Fibroblast of upper back skin (primary cell): ENCODE data around the gene JAM2.
A peak's percentile ranks its signal among the peaks of the same experiment; 100 is the strongest.
"Not testable (repeated sequence)": the region's sequence is repeated elsewhere in the genome, so short reads cannot be mapped to it uniquely, and the experiment has no call there.

Experiments
- DNase-seq: peaks from one replicate; pipeline ENCODE4 v3.0.0-alpha.2; 2013

The JAM2 gene, protein sequence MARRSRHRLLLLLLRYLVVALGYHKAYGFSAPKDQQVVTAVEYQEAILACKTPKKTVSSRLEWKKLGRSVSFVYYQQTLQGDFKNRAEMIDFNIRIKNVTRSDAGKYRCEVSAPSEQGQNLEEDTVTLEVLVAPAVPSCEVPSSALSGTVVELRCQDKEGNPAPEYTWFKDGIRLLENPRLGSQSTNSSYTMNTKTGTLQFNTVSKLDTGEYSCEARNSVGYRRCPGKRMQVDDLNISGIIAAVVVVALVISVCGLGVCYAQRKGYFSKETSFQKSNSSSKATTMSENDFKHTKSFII

DNA sequence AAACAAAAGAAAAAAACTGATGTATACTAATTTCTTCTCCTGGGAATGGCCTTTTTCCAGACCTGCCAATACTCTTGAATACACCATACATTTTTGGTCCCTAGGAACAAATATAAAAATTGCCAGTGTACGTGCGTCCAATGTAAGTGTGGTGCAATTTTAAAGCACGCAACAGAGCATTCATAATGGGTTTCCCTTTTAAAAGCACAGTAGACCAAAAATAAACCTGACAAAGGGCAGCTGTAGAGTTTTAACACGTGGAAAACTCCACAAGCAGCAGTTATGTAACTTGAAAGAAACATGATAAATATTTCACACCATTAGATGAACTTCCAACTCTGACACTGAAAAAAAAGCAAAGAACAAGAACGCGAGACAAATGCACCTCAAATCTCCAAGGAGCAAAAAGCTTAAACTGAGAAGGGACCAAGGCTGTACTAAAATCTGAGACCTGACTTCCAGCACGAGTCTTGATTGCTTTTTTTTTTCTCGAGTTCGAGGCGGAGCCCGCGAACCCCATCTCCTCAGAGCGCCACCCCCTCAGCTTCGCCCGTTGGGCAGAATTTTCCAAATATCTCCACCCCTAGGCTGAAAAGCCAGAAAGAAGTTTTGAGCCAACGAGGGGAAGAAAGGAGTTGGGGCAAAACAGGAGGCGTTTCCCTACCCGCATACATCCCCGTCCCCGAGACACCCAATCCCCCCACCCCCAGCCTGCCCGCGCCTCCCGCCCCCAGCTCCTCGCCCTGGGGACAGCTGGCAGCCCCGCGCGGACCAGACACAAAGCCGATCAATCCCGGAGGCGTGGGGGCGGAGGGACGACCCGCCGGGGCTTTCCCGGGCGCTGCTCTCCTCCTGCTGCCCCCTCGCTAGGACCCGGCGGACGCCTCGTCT is at the start of gene JAM2:
TSS of gene JAM2 (plus strand) at position 599 of the 891 bp plus-strand sequence. CDS start 564 bp downstream, outside the sequence.
- DNase-seq = peak; percentile 51

DNA sequence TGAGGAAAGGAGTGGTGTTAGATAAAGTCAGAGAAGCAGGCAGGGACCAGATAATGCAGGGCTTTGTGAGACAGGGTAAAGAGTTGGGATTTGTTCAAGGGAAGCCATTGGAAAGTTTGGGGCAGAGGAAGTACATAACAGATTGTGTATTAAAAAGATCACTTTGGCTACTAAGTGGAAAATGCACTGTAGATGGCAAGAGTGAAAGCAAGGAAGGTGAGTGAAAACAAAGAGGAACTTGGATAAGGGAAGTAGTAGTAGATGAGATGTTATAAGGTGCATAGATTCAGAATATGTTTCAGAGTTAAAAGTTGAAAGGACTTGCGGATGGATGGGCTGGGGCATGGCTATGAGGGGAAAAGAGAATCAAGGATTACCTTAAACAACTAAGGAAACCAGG is 49.2 kb upstream of the JAM2 start:
- DNase-seq = no peak

DNA sequence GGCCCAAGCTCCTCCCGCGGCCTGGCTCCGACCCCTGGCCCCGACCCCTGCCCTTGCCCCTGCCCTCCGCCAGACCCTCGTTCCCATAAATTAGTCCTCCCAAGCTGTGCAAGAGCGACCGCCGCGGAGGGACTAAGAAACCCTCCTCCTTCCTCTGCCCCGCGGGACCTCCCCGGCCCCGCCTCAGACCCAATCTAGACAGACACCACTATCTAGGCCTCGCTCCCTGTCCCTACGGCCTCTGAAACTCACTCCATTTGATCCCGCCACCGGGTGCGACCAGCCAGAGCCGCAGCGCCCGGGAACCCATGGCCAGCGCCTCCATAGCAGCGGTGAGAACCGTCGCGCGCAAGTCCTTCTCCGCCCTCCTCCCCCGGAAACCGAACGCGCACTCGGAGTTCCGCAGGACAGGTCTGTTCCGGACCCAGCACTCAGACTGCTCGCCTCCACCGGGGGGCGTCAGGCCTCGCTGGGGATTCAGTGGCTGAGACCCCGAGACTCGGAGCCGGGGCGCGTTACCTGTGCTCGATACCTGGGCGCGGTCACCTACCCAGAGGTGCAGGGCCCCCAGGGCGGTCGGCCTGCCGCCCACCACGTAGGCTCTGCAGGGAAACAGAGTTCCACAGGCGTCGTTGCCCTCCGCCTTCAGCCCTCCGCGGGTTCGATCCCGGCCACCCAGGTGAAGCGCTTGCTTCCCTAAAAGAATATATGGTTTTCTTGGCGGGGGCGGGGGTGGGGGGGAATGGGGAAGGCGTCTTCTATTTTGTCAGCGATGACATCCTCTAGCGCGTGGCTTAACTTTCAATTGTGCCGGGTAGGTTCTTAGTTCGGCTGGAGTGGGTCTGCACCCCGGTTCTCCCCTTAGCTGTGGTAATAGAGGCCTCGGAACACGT is 31.7 kb upstream of the JAM2 start, which contains the start of gene MRPL39:
TSS of gene MRPL39 (minus strand) at position 331 of the 893 bp plus-strand sequence. CDS start at position 325, 6 bp downstream.
- DNase-seq = peak; percentile 90

DNA sequence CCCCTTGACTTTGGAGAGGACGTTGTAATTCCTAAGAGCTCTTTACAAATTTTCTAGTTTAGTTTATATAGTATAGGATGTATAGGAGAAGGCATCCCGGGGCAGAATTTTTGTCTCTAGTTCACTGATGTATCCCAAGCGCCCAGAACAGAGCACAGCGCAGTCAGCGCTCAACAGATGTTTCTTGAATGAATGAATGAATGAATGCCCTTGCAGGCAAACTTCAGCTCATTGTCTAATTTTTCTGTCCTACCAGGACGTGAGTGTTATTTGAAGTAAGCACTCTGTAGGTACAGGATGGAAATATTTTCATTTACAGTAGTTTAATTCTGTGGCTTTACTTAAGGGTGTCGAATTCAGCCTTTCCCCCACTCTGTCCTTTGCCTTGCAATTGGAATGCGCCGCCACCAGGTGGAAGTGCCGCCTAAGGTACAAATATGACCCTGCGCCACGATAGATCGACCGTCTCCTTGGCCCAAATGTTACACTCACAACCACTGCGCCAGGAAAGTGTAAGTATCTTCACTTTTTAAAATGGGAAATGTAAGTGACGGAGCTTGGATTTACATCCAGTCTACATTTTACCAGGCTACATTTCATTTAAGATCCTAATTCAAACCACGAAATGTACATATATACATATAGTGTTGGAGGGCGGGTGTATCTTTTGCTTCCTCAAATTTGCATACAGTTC is 30.9 kb upstream of the JAM2 start:
- peak; percentile 81 for DNase-seq

DNA sequence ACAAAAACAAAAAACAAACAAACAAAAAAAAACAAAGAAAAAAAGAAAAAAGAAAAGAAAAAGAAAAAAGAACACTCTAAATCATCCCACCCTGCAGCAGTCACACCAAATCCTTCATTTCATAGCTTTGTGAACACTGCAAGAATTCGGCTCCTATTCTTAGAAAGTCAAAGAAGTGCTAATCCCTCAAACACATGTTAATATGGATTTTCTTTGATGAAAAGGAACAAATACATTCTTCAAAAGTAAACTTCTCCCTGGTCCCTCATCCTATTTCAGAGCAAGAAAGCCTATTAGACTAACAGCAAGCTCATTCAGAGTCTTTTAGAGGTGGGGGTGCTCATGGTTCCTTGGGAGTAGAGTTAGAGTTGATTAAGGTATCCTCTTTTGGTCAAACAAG is 24.6 kb upstream of the JAM2 start:
- DNase-seq = no peak

DNA sequence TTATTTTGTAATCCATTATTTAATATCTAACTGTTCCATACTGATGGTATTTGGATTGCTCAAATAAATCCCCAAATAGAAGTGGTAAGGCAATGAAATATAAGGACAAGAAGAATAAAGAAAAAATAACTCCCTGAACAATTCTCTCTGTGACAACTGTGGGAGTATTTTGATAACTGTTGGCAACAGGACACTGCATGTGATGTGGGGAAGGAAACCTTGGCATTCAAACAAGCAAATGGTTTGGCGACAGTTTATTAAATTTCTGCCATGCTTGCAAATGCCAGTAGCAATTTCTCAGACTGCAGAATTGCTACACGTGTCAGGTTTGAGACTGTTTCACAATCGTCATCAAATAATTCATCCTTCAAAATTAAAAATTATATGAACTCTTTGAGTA is 23.2 kb upstream of the JAM2 start:
- no peak for DNase-seq

DNA sequence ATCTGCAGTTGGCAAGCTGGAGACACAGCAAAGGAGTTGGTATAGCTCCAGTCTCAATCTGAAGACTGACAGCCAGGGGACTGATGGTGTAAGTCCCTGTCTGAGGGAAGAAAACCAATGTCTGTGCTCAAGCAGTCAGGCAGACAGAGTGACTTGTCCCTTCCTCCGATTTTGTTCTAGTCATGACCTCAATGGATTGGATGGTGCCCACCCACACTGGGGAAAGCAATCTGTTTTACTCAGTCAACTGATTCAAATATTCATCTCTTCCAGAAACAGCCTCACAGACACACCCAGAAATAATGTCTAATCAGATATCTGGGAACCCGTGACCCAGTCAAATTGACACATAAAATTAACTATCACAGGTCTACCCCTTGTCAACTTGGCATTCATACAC is 19.9 kb upstream of the JAM2 start:
- no peak for DNase-seq

DNA sequence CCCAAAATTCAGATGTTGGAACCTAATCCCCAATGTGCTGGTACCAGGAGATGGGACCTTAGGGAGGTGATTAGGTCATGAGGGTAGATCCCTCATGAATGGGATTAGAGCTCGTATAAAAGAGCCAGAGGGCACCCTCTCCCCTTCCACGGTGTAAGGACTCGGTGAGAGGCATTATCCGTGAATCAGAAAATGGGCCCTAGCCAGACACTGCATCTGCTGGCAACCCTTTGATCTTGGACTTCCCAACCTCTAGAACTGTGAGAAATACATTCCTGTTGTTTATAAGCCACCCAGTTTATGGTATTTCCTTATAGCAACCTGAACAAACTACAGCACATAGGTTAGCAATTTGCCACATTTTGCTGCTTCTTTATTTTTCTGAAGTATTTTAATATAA is 14.5 kb upstream of the JAM2 start:
- no peak for DNase-seq

DNA sequence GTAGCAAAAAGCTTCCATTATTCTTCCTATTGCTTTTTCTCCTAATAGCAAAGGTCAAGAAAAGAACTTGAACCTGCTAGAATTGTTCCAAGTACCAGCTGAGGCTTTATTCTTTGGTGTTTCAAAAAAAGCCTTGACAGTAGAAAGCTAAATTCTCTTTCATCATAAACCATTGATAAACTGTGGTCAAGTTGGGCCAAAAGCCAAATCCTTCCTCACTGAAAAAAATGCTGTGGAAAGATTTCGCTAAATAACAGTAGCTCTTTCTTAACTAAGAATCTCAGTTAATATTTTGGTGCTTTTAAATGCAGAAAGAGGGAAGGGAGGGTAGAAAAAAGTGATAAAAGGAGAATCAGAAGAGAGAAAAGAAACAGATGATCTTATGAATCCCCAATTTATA is 14.0 kb upstream of the JAM2 start:
- peak; percentile 7 for DNase-seq

DNA sequence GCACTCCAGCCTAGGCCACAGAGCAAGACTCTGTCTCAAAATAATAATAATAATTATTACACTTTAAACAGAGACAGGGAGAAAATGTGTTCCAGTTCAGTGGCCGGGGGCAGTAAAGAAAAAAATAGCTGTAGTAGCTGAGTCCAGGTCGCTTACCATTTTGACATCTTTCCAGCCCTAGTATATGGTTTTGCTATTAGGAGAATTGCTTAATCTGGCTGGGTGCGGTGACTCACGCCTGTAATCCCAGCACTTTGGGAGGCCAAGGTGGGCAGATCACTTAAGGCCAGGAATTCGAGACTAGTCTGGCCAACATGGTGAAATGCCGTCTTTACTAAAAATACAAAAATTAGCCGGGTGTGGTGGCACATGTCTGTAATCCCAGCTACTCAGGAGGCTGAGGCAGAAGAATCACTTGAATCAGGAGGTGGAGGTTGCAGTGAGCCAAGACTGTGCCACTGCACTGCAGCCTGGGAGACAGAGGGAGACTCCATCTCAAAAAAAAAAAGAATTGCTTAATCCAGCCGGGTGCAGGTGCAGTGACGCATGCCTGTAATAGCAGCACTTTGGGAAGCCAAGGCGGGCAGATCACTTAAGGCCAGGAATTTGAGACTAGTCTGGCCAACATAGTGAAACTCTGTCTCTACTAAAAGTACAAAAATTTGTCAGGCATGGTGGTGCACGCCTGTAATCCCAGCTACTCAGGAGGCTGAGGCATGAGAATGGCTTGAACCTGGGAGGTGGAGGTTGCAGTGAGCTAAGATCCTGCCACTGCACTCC is 13.1 kb upstream of the JAM2 start:
- not testable (repeated sequence) for DNase-seq

DNA sequence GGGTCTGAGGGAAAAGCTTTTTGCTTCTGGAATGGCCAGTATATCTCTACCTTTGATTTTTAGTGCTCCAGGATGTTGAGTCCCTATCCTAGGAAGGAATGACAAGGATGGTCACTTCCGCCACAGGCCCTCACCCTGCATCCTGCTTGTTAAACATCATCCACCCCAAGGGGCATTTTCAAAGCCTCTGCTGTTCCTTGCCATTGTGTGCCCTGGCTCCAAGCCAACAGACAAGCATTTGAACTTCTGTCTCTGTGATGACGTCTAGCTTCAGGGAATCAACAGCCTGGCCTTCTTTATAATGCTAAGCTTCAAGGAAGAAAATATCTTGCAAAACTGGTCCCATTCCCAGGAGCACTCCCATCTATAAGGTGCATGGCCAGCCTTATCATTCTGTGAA is 12.3 kb upstream of the JAM2 start:
- DNase-seq = no peak

DNA sequence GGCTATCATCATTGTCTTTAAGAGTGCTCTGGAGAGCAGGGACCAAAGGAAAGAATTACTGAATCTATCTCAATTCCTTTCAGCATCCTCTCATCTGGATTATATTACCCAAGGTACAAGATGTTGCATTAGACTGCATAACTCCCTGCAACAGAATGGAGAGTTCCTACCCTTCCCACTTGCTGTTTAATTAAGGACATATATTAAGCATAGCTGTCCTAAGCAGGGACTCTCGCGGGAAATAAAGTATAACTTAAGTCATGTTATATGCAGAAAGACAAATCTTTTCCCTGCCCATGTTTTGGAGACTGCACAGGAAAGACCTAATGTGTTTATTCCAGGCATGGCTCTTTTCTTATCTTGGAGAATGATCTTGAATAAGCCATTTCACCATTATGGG is 6.8 kb upstream of the JAM2 start:
- DNase-seq = no peak

DNA sequence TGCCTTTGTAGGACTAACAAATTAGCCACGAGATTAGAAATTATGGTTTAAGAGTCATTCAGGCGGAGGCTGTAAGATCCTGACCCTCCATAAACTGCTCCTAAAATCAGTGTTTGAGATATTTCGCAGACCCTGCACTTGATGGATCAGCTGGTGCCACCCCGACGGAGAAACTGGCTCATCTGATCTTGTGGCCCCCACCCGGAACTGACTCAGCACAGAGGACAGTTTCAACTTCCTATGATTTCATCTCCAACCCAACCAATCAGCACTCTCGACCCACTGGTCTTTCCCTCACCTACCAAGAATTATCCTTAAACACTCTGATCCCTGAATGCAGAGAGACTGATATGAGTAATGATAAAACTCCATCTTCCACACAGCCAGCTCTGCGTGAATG is 3.7 kb upstream of the JAM2 start:
- DNase-seq = no peak

DNA sequence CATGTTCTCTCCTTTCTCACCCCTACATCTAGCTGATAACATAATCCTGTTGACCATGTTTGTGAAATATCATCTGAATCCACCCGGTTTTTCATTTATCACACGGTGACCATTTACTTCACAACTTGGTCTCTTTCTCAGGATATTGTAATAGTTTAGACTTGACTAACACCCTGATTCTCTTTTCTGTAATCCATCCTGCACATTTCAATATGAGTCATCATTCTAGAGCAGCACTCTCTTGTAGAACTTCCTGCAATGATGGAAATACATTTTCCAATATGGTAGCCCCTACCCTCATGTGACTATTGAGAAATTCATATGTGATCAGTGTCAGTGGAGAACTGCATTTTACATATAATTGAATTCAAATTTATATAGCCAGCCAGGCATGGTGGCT is 2.3 kb upstream of the JAM2 start:
- peak; percentile 12 for DNase-seq

DNA sequence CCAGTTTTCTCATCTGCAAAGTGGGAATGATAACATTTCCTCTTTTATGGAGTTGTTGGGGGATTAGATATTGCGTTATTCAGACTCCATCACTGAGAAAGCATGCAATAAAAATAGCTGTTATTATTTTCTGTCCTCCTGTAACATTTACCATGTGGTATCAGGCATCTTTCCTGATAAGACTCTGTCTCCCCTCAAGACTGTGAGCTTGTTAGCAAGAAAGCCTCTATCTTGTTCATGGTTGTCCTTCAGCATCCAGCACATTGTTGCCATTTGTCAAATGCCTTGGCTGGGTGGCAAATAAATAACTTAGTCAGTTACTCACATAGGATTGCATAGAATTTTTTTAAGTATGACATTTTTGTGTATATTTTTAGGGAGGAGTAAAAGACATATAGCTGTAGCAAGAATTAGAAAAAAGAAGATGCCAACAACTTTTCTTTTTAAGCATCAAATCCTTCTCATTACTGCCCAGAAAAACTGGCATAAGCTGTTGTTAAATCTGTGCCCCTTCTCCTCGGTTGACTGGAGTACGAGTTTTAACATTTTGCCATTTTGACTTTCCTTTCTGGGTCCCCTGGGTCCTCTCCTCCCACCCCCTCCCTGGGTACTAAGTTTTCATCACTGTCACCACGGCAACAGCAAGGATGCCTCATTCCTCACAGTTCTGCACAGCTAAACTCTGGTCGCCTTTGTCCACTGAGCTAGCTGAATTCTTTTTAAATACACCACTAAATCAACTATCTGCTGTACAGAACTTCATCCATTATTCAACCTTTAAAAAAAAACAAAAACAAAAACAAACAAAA is 1.0 kb upstream of the JAM2 start:
- peak; percentile 12 for DNase-seq

DNA sequence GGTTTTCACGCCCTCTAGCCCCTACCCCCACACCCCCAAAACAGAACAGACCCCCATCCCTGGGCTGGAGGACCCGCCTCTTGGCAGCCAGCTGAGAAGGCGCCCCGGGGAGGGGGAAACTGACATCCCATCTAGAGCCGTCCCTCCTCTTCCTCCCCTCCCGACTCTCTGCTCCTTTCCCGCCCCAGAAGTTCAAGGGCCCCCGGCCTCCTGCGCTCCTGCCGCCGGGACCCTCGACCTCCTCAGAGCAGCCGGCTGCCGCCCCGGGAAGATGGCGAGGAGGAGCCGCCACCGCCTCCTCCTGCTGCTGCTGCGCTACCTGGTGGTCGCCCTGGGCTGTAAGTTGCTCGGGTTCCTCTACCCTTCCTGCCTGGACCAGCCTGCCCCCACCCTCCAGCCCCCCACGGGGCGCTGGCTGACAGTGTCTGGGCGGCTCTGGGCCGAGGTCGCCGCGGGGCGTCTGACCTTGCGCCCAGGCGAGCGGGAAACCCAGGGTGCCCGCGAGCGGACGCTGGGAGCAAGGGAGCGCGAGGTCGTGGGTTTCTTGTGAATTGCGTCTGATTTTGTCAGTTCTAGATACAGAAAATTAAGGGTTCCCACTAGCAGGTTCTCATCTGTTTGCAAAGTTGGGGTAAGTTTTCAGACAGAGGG is 618 bp downstream of the JAM2 start:
- DNase-seq = peak; percentile 38

DNA sequence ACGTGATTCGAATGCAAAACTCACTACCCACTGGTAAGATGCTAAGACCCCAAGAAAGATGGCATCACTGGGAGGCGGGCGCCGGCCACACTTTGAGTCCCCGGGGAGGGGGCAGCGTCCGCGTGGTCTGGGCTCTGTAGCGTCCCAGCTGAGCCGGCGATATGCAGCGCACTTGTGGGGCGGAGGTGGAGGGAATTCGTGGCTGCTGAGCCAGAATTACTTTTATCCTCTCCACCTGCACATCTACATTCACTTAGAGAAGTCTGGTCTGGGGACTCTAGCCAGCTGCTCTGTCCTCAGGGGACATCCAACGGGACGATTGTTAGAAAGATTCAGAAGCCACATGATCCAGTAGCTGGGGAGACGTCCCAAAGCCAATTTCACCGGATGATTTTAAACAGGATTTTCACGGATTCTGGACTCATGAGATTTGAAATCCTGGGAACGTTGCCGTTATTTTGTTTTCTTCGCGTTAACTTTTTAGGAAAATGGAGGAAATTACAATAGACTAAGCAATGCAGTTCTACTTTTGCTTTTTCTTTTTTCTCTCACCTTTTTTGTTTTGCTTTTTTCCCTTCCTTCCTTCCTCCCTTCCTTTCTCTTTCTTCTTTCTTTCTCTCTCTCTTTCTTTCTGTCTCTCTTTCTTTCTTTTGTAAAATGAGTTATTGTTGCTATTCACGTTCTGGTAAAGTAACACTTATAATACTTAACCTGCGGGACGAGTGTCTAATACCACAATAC is 1.3 kb downstream of the JAM2 start:
- no peak for DNase-seq

DNA sequence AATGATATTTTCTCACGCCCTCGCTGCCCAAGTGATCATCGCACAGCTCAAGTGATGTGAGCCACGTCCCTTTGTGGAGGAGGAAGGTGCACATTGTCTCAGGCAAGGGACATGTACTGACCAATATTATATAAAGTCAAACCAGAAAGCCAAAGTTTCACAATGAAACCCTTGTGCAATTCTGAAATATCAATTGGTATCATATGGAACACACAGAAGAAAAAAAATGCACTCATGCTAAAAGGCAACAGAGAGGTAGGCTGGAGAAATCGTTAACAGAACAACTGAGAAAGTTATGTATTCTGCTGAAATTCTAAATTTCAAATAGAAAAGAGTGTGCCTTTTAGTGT is 1.9 kb downstream of the JAM2 start:
- no peak for DNase-seq

DNA sequence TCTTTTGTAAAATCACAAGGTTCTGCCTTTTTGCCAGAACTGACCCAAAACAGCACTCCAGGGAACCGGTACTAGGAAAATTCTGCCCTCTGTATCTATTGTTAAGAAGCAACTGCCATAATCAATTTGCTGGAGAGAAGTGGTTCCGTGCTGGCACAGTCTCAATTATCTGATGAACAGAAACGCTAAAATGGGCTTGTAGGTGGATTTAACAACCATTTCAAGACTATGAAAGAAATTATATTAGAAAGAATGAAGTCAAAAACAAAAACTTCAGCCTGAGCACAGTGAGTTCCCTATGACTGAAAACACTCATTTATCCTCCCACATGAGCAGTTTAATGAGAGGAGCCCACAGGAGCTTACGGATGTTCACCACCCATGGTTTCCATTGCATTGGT is 4.4 kb downstream of the JAM2 start:
- no peak for DNase-seq

DNA sequence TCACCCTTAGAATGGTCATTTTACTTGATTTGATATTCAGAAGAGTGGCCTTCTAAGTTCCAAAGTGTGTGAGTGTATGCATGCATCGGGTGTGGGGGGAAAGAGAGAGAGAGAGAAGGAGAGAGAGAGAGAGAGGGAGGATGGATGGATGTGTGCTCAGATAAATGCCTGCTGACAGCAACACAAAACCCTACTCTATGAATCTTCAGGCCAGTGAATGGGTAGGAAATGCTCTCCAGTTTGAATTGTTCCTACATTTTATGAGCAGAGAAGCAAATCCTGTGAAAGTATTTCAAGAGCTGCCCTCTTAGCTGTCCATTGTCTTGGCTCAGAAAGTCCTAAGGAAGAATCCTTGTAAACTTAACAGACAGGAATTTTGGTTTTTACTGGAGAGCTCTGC is 7.4 kb downstream of the JAM2 start:
- DNase-seq = no peak
